ENCODE measurements around the gene ADRA2C. TPM values are rescaled to one million over a fixed set of nuclear protein-coding genes. Genes with fewer than 3 reads are reported as not detected.

The ADRA2C gene
- total RNA-seq, 1 experiment from 2014 or later, result not detected

DNA sequence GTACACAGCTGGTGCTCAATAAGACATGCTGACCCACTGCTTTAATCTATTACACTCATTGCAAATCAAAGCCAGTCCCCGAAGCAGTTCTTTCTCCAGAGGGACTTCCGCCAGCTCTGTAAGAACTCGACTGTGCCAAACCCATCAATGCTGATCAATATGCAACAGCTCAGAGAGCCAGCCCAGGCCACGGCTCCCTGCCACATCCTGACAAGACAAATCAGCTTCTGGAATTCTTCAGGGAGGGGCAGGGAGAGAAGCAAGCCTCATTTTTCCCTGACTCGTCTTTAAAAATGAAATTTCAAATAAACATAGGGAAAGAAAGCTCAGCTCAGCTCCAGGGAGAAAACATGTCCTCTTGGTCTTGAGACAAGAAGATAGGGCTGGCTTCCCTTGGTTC lies 5.3 kb upstream of the ADRA2C start:
- H3K27ac ChIP-seq (ENCODE audit: low read length), result no peak overlapping the region
- H3K9ac ChIP-seq (ENCODE audit: low read length), result no peak overlapping the region
- no peak overlapping the region for H2AFZ ChIP-seq (ENCODE audit: low read length)
- H3K9me3 ChIP-seq (ENCODE audit: low read length), result no peaks in the 10 kb centered on the region
- H3K27me3 ChIP-seq (ENCODE audit: low read length), result no peaks in the 10 kb centered on the region
- no peaks in the 10 kb centered on the region for H3K36me3 ChIP-seq (ENCODE audit: insufficient read depth, low read length)
- no peak overlapping the region for H3K4me3 ChIP-seq (ENCODE audit: low read length)
- no peak for DNase-seq
- no peaks in the 10 kb centered on the region for H3K9me2 ChIP-seq (replicated peaks; ENCODE audit: insufficient read depth, low read length)
- H4K20me1 ChIP-seq (ENCODE audit: insufficient read depth, low read depth, low read length), result no peaks in the 10 kb centered on the region
- no peaks in the 10 kb centered on the region for H3K4me1 ChIP-seq (ENCODE audit: low read length)
- no peak overlapping the region for H3K4me2 ChIP-seq (ENCODE audit: low read depth, low read length, poor library complexity, severe bottlenecking)
- H3K79me2 ChIP-seq (ENCODE audit: low read length), result no peaks in the 10 kb centered on the region

DNA sequence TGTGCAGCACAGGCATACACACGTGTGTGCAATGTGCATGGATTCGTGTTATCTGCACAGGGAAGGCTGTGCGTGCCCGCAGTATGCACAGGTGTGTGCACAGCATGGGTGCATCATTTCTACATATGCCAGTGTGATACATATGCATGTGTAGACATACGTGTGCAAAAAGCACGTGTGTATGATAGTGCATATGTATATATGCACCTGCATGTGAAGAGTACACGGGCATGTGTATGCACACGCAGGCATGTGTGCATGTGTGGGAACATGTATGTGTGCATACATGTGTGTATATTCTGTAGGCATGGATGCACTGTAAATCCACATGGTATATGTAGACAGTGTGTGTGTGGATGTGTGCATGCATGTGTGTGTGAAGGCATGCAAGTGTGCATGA lies 3.9 kb upstream of the ADRA2C start:
- no peaks in the 10 kb centered on the region for H3K36me3 ChIP-seq (ENCODE audit: insufficient read depth, low read length)
- DNase-seq, result no peak
- no peaks in the 10 kb centered on the region for H3K27me3 ChIP-seq (ENCODE audit: low read length)
- H3K79me2 ChIP-seq (ENCODE audit: low read length), result no peaks in the 10 kb centered on the region
- no peaks in the 10 kb centered on the region for H3K4me1 ChIP-seq (ENCODE audit: low read length)
- no peak overlapping the region for H2AFZ ChIP-seq (ENCODE audit: low read length)
- no peak overlapping the region for H3K27ac ChIP-seq (ENCODE audit: low read length)
- H4K20me1 ChIP-seq (ENCODE audit: insufficient read depth, low read depth, low read length), result no peaks in the 10 kb centered on the region
- no peak overlapping the region for H3K9ac ChIP-seq (ENCODE audit: low read length)
- H3K9me3 ChIP-seq (ENCODE audit: low read length), result no peaks in the 10 kb centered on the region
- H3K4me3 ChIP-seq (ENCODE audit: low read length), result no peak overlapping the region
- H3K4me2 ChIP-seq (ENCODE audit: low read depth, low read length, poor library complexity, severe bottlenecking), result no peak overlapping the region
- H3K9me2 ChIP-seq (replicated peaks; ENCODE audit: insufficient read depth, low read length), result no peaks in the 10 kb centered on the region

DNA sequence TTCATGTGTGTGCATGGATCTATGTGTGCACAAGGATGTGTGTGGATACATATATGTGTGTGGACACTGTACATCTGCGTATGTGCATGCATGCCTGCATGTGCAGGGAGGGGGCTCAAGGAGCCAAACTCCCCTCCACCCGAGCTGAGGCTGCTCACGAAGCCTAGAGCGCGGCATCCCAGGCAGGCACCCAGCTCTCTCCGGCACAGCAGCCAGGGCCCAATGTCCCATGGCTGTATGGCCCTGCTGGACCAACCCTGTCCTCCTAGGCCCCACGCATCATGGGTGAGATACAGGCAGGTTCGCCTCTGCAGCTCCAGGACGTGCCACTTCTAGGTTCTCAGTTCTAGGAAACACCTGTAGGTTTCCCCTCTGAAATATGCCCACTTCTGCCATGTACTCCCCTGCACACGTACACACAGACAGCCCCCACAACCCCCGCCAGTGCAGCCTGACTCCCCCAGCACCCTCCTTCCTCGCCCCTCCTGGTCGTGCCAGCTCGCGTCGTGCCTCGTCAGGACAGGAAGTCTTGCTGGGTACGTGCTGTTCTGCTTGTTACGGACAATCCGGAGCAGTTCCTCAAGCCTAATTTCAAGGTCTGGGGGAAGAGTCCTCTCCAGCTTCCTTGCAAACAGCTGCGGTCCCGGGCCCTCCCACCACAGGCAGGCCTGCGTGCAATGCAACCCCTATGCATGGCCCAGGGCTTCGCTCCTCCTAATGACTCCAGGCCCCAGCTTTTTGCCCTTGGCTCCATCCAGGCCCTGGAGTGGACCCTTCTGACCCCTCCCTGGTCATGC lies 3.2 kb upstream of the ADRA2C start:
- Histone ChIP-seq H4K20me1 (ENCODE audit: insufficient read depth, low read depth, low read length) (no peaks in the 10 kb centered on the region), H2AFZ (ENCODE audit: low read length) (no peak overlapping the region), H3K9me3 (ENCODE audit: low read length) (no peaks in the 10 kb centered on the region), H3K9me2 (replicated peaks; ENCODE audit: insufficient read depth, low read length) (no peaks in the 10 kb centered on the region), H3K9ac (ENCODE audit: low read length) (no peak overlapping the region), H3K4me1 (ENCODE audit: low read length) (no peaks in the 10 kb centered on the region), H3K4me3 (ENCODE audit: low read length) (no peak overlapping the region), H3K4me2 (ENCODE audit: low read depth, low read length, poor library complexity, severe bottlenecking) (no peak overlapping the region), H3K79me2 (ENCODE audit: low read length) (no peaks in the 10 kb centered on the region), H3K27ac (ENCODE audit: low read length) (no peak overlapping the region), H3K27me3 (ENCODE audit: low read length) (no peaks in the 10 kb centered on the region), H3K36me3 (ENCODE audit: insufficient read depth, low read length) (no peaks in the 10 kb centered on the region)
- no peak for DNase-seq

DNA sequence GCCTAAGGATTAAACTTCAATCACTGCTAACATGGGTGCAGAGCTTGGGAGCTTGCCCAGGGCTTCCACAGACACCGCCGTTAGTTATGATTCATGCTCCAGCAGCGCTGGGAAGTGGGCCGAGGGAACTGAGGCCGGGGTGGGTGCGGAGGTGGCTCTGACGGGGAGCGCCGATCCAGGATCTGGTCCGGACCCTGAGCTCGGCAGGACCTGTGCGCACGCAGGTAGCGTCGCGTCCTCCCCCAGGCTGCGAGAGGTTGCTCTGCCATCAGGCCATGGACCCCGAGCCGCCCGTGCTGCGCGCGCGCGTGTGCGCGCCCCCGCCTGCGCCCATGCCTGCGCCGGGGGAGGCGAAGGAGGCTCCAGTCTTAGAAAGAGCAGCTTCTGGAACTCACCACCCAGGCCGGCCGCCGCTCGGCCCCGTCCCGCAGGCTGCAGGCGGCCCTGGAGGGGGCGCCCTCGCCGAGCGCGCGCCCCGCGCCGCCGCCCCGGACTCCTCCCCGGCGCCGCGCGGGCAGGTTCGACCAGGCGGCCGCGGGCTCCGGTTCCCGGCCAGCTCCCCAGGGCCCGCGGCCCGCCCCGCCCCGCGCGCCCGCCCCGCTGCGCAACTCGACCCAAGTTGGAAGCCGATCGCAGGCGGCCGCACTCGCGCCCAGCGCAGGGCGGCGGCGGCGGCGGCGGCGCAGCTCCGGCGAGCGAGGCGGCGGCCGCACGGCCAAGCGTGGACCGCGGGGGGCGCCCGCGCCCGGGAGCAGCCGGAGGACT lies 732 bp upstream of the ADRA2C start:
- H3K9me3 ChIP-seq (ENCODE audit: low read length), result no peaks in the 10 kb centered on the region
- no peak overlapping the region for H3K4me3 ChIP-seq (ENCODE audit: low read length)
- no peak overlapping the region for H3K4me2 ChIP-seq (ENCODE audit: low read depth, low read length, poor library complexity, severe bottlenecking)
- no peaks in the 10 kb centered on the region for H4K20me1 ChIP-seq (ENCODE audit: insufficient read depth, low read depth, low read length)
- H3K36me3 ChIP-seq (ENCODE audit: insufficient read depth, low read length), result no peaks in the 10 kb centered on the region
- no peaks in the 10 kb centered on the region for H3K9me2 ChIP-seq (replicated peaks; ENCODE audit: insufficient read depth, low read length)
- no peaks in the 10 kb centered on the region for H3K27me3 ChIP-seq (ENCODE audit: low read length)
- no peaks in the 10 kb centered on the region for H3K79me2 ChIP-seq (ENCODE audit: low read length)
- H3K4me1 ChIP-seq (ENCODE audit: low read length), result no peaks in the 10 kb centered on the region
- no peak overlapping the region for H3K27ac ChIP-seq (ENCODE audit: low read length)
- no peak for DNase-seq
- H3K9ac ChIP-seq (ENCODE audit: low read length), result no peak overlapping the region
- H2AFZ ChIP-seq (ENCODE audit: low read length), result no peak overlapping the region

DNA sequence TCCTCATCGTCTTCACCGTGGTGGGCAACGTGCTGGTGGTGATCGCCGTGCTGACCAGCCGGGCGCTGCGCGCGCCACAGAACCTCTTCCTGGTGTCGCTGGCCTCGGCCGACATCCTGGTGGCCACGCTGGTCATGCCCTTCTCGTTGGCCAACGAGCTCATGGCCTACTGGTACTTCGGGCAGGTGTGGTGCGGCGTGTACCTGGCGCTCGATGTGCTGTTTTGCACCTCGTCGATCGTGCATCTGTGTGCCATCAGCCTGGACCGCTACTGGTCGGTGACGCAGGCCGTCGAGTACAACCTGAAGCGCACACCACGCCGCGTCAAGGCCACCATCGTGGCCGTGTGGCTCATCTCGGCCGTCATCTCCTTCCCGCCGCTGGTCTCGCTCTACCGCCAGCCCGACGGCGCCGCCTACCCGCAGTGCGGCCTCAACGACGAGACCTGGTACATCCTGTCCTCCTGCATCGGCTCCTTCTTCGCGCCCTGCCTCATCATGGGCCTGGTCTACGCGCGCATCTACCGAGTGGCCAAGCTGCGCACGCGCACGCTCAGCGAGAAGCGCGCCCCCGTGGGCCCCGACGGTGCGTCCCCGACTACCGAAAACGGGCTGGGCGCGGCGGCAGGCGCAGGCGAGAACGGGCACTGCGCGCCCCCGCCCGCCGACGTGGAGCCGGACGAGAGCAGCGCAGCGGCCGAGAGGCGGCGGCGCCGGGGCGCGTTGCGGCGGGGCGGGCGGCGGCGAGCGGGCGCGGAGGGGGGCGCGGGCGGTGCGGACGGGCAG lies 792 bp downstream of the ADRA2C start:
- DNase-seq, result no peak
- H3K9ac ChIP-seq (ENCODE audit: low read length), result no peak overlapping the region
- no peaks in the 10 kb centered on the region for H3K27me3 ChIP-seq (ENCODE audit: low read length)
- no peaks in the 10 kb centered on the region for H3K4me1 ChIP-seq (ENCODE audit: low read length)
- no peaks in the 10 kb centered on the region for H4K20me1 ChIP-seq (ENCODE audit: insufficient read depth, low read depth, low read length)
- H3K9me3 ChIP-seq (ENCODE audit: low read length), result no peaks in the 10 kb centered on the region
- H3K4me3 ChIP-seq (ENCODE audit: low read length), result no peak overlapping the region
- H3K27ac ChIP-seq (ENCODE audit: low read length), result no peak overlapping the region
- H3K9me2 ChIP-seq (replicated peaks; ENCODE audit: insufficient read depth, low read length), result no peaks in the 10 kb centered on the region
- H3K79me2 ChIP-seq (ENCODE audit: low read length), result no peaks in the 10 kb centered on the region
- H3K36me3 ChIP-seq (ENCODE audit: insufficient read depth, low read length), result no peaks in the 10 kb centered on the region
- no peak overlapping the region for H3K4me2 ChIP-seq (ENCODE audit: low read depth, low read length, poor library complexity, severe bottlenecking)
- no peak overlapping the region for H2AFZ ChIP-seq (ENCODE audit: low read length)

DNA sequence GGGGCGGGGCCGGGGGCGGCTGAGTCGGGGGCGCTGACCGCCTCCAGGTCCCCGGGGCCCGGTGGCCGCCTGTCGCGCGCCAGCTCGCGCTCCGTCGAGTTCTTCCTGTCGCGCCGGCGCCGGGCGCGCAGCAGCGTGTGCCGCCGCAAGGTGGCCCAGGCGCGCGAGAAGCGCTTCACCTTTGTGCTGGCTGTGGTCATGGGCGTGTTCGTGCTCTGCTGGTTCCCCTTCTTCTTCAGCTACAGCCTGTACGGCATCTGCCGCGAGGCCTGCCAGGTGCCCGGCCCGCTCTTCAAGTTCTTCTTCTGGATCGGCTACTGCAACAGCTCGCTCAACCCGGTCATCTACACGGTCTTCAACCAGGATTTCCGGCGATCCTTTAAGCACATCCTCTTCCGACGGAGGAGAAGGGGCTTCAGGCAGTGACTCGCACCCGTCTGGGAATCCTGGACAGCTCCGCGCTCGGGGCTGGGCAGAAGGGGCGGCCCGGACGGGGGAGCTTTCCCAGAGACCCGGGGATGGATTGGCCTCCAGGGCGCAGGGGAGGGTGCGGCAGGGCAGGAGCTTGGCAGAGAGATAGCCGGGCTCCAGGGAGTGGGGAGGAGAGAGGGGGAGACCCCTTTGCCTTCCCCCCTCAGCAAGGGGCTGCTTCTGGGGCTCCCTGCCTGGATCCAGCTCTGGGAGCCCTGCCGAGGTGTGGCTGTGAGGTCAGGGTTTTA lies 1.5 kb downstream of the ADRA2C start:
- H3K9me3 ChIP-seq (ENCODE audit: low read length), result no peaks in the 10 kb centered on the region
- no peaks in the 10 kb centered on the region for H3K36me3 ChIP-seq (ENCODE audit: insufficient read depth, low read length)
- H3K9ac ChIP-seq (ENCODE audit: low read length), result no peak overlapping the region
- H4K20me1 ChIP-seq (ENCODE audit: insufficient read depth, low read depth, low read length), result no peaks in the 10 kb centered on the region
- H3K79me2 ChIP-seq (ENCODE audit: low read length), result no peaks in the 10 kb centered on the region
- no peak overlapping the region for H2AFZ ChIP-seq (ENCODE audit: low read length)
- DNase-seq, result no peak
- H3K4me2 ChIP-seq (ENCODE audit: low read depth, low read length, poor library complexity, severe bottlenecking), result no peak overlapping the region
- H3K9me2 ChIP-seq (replicated peaks; ENCODE audit: insufficient read depth, low read length), result no peaks in the 10 kb centered on the region
- H3K27ac ChIP-seq (ENCODE audit: low read length), result no peak overlapping the region
- no peak overlapping the region for H3K4me3 ChIP-seq (ENCODE audit: low read length)
- H3K27me3 ChIP-seq (ENCODE audit: low read length), result no peaks in the 10 kb centered on the region
- H3K4me1 ChIP-seq (ENCODE audit: low read length), result no peaks in the 10 kb centered on the region

DNA sequence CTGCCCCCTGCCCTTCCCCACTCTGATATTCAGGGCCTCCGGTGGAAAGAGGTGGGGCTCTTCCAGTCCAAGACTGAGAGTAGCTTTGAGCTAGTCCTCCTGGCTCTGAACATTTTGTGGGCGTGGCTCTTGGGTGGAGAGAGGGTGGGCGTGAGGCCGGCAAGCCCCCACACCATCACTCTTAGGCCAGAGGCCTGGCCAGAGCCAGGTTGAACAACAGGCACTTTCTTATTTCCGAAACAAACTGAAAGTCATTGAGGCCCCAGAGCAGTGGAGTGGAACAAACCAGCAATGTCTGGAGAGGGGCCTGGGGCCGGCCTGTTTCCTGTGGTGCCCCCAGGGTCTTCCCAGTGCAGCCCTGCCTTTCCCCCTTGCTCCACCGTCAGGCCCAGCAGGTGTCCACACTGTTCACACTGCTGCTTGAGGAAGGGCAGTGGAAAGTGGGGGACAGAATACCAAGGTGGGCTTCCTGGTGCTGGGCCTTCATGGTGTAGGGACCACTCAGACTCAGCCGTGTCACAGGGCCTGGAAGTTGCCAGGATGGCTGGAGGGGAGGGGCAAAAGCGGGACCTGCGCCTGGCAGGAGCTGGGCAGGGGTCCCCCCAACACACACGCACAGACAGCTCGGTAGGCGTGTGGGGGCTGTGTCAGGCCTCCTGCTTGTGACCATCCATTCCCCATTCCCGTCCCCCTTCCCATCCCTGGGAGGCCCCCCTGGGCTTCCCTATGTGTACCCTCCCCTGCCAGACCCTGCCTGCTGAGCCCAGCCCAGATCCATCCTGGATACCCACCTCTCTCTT lies 2.9 kb downstream of the ADRA2C start:
- H2AFZ ChIP-seq (ENCODE audit: low read length), result no peak overlapping the region

More for the DNA sequence above, 2.9 kb downstream of the ADRA2C start:
- no peaks in the 10 kb centered on the region for H3K9me2 ChIP-seq (replicated peaks; ENCODE audit: insufficient read depth, low read length)
- H3K79me2 ChIP-seq (ENCODE audit: low read length), result no peaks in the 10 kb centered on the region
- no peaks in the 10 kb centered on the region for H3K27me3 ChIP-seq (ENCODE audit: low read length)
- no peaks in the 10 kb centered on the region for H3K9me3 ChIP-seq (ENCODE audit: low read length)
- H3K36me3 ChIP-seq (ENCODE audit: insufficient read depth, low read length), result no peaks in the 10 kb centered on the region
- H3K4me1 ChIP-seq (ENCODE audit: low read length), result no peaks in the 10 kb centered on the region
- H3K9ac ChIP-seq (ENCODE audit: low read length), result no peak overlapping the region
- H4K20me1 ChIP-seq (ENCODE audit: insufficient read depth, low read depth, low read length), result no peaks in the 10 kb centered on the region
- H3K4me3 ChIP-seq (ENCODE audit: low read length), result no peak overlapping the region
- no peak overlapping the region for H3K27ac ChIP-seq (ENCODE audit: low read length)
- DNase-seq, result no peak
- H3K4me2 ChIP-seq (ENCODE audit: low read depth, low read length, poor library complexity, severe bottlenecking), result no peak overlapping the region
